OCI-LY7 (cell line): ENCODE measurements around the gene BNIP3. TPM values are rescaled to one million over a fixed set of nuclear protein-coding genes. Genes with fewer than 3 reads are reported as not detected.

Source experiments
- total RNA-seq, 2 experiments: library from RNA; depleted of rRNA in 1 of 2; stranded (reverse); fragments of >200 nt in 1 of 2; shearing (Covaris generic) in 1 of 2; gene quantifications; 2 replicates each; pipeline ENCODE4 v1.2.3, GENCODE V29; 2014 to 2022

The BNIP3 gene
- total RNA-seq, 2 experiments from 2014 or later, result 60.1 to 99.8 TPM

Other genes with a start within 250 kb of the BNIP3 start
- gene PPP2R2D, start 80.9 kb downstream of the BNIP3 start, total RNA-seq (2014; rRNA removed; shearing (Covaris generic)), result 36.2 and 38.5 TPM in 2 replicates
- gene PPP2R2D, start 80.9 kb downstream of the BNIP3 start, total RNA-seq (2022), result 37.4 and 40.1 TPM in 2 replicates
- gene JAKMIP3, start 84.0 kb upstream of the BNIP3 start, total RNA-seq (2014; rRNA removed; shearing (Covaris generic)), result 0.15 and 0.54 TPM in 2 replicates
- 0.89 and 1.1 TPM in 2 replicates for gene JAKMIP3, start 84.0 kb upstream of the BNIP3 start, total RNA-seq (2022)
- not detected in 2 replicates for gene DPYSL4, start 205.0 kb upstream of the BNIP3 start, total RNA-seq (2014; rRNA removed; shearing (Covaris generic))
- gene DPYSL4, start 205.0 kb upstream of the BNIP3 start, total RNA-seq (2022), result not detected in 2 replicates